SK-N-SH (cell line): Measurements from ENCODE around the gene CINP. TPM values are rescaled to one million over a fixed set of nuclear protein-coding genes. Genes with fewer than 3 reads are reported as not detected.

Experiments
- CTCF ChIA-PET: fragments of 300-600, 350-600 bp; formaldehyde crosslinking; extraction: SDS; loops from one replicate; lab custom pipeline; 2021; lab: Yijun Ruan, JAX
- POLR2A ChIA-PET: fragments of 350-600 bp; sonication (Branson Sonifier 250); formaldehyde crosslinking; extraction: SDS; loops from one replicate; lab custom pipeline; 2020; ENCODE audit warnings: antibody characterized with exemption, inconsistent platforms; lab: Yijun Ruan, JAX
- DNase-seq: peaks from one replicate; pipeline ENCODE4 v3.0.0; 2012
- H2AFZ ChIP-seq: fragments of 200-600 bp; sonication (generic); 2 replicates; pipeline ENCODE4 v1.8.1; 2016; ENCODE audit warnings: antibody characterized with exemption, mild to moderate bottlenecking, low read depth
- H3F3A ChIP-seq: fragments of 200-600 bp; sonication (generic); replicated peaks from 2 replicates; pipeline ENCODE3; 2016; ENCODE audit warnings: antibody characterized with exemption, mild to moderate bottlenecking; ENCODE audit not compliant: insufficient read depth
- H3K27ac ChIP-seq, 2 experiments: fragments of 200-500 bp in 1 of 2; fragments of 200-600 bp in 1 of 2; sonication (Bioruptor generic) in 1 of 2; sonication (generic), shearing (Covaris generic) in 1 of 2; 2 replicates each; pipeline versions ENCODE4 v1.5.1 to v1.6.1; 2014 to 2016; ENCODE audit warnings: low read depth in 2 of 2, inconsistent platforms in 1 of 2, low read length in 1 of 2, mild to moderate bottlenecking in 1 of 2, mixed read lengths in 1 of 2
- H3K27me3 ChIP-seq: fragments of 200-600 bp; sonication (generic), shearing (Covaris generic); 2 replicates; pipeline ENCODE4 v1.6.1; 2016; ENCODE audit warnings: mixed run types; ENCODE audit not compliant: insufficient read depth
- H3K36me3 ChIP-seq, 2 experiments: fragments of 200-500 bp in 1 of 2; fragments of 200-600 bp in 1 of 2; sonication (Bioruptor generic) in 1 of 2; sonication (generic) in 1 of 2; replicated peaks in 1 of 2; 2 replicates each; pipeline versions ENCODE3 to v1.5.1; 2014 to 2016; ENCODE audit warnings: low read length in 1 of 2, mild to moderate bottlenecking in 1 of 2; ENCODE audit not compliant: insufficient read depth in 2 of 2, control insufficient read depth in 1 of 2
- H3K4me1 ChIP-seq, 2 experiments: fragments of 200-500 bp in 1 of 2; fragments of 200-600 bp in 1 of 2; sonication (Bioruptor generic) in 1 of 2; sonication (generic), shearing (Covaris generic) in 1 of 2; 2 replicates each; pipeline versions ENCODE4 v1.5.1 to v1.6.1; 2014 to 2016; ENCODE audit warnings: low read depth in 1 of 2, low read length in 1 of 2, mixed run types in 1 of 2; ENCODE audit not compliant: insufficient read depth in 2 of 2, control insufficient read depth in 1 of 2
- H3K4me2 ChIP-seq: fragments of 200-600 bp; sonication (generic), shearing (Covaris generic); 2 replicates; pipeline ENCODE4 v1.6.1; 2017; ENCODE audit warnings: mixed run types
- H3K4me3 ChIP-seq, 2 experiments: fragments of 200-500 bp in 1 of 2; fragments of 200-600 bp in 1 of 2; sonication (Bioruptor generic) in 1 of 2; sonication (generic), shearing (Covaris generic) in 1 of 2; 2 replicates each; pipeline versions ENCODE4 v1.5.1 to v1.8.1; 2014 to 2016; ENCODE audit warnings: low read depth in 2 of 2, inconsistent platforms in 1 of 2, low read length in 1 of 2, mild to moderate bottlenecking in 1 of 2, mixed read lengths in 1 of 2, moderate library complexity in 1 of 2
- H3K79me2 ChIP-seq: fragments of 200-600 bp; sonication (generic); 2 replicates; pipeline ENCODE4 v1.8.1; 2017; ENCODE audit warnings: mild to moderate bottlenecking; ENCODE audit not compliant: insufficient read depth
- H3K9ac ChIP-seq: fragments of 200-600 bp; sonication (generic); 2 replicates; pipeline ENCODE4 v1.6.1; 2017; ENCODE audit warnings: mixed run types
- H3K9me2 ChIP-seq: fragments of 200-600 bp; sonication (generic); 2 replicates; pipeline ENCODE4 v1.6.1; 2017; ENCODE audit warnings: mixed run types
- H3K9me3 ChIP-seq: fragments of 200-600 bp; sonication (generic); 2 replicates; pipeline ENCODE4 v1.6.1; 2017; ENCODE audit warnings: mixed run types, mild to moderate bottlenecking, moderate library complexity
- H4K20me1 ChIP-seq: fragments of 200-600 bp; sonication (generic); 2 replicates; pipeline ENCODE4 v1.6.1; 2017; ENCODE audit warnings: mild to moderate bottlenecking, mixed run types; ENCODE audit not compliant: insufficient read depth
- CHD2 ChIP-seq: fragments of 150-350 bp; IDR thresholded peaks from 2 replicates; pipeline ENCODE4 v1.6.1; 2018; ENCODE audit warnings: low read length; ENCODE audit not compliant: partially characterized antibody
- CTCF ChIP-seq: fragments of 200-600 bp; sonication (generic); IDR thresholded peaks from 2 replicates; pipeline ENCODE4 v1.6.1; 2017; ENCODE audit warnings: antibody characterized with exemption, mild to moderate bottlenecking, moderate library complexity
- EZH2phosphoT487 ChIP-seq: fragments of 200-600 bp; sonication (generic); IDR thresholded peaks from 2 replicates; pipeline ENCODE4 v1.6.1; 2017; ENCODE audit warnings: low read depth, mixed run types, mild to moderate bottlenecking, antibody characterized with exemption, moderate library complexity, borderline replicate concordance
- FOSL2 ChIP-seq: IDR thresholded peaks from 2 replicates; pipeline ENCODE4 v1.4.0; 2012; ENCODE audit warnings: low read depth, mild to moderate bottlenecking, moderate library complexity, borderline replicate concordance
- FOXJ3 ChIP-seq: sonication (generic); formaldehyde crosslinking; IDR thresholded peaks from 2 replicates; pipeline ENCODE4 v1.5.1; 2020; ENCODE audit warnings: mild to moderate bottlenecking, missing genetic modification reagents
- IRF3 ChIP-seq: fragments of 150-350 bp; IDR thresholded peaks from 2 replicates; pipeline ENCODE4 v1.6.1; 2016; ENCODE audit warnings: mild to moderate bottlenecking, low read depth, low read length
- MXI1 ChIP-seq: IDR thresholded peaks from 2 replicates; pipeline ENCODE4 v1.6.1; 2012; ENCODE audit warnings: mild to moderate bottlenecking, low read depth, low read length, improper control_type of control experiment
- NFIC ChIP-seq: IDR thresholded peaks from 2 replicates; pipeline ENCODE4 v1.4.0; 2012; ENCODE audit warnings: borderline replicate concordance
- POLR2AphosphoS5 ChIP-seq: IDR thresholded peaks from 2 replicates; pipeline ENCODE4 v1.6.1; 2012; ENCODE audit warnings: low read depth, low read length
- RAD21 ChIP-seq: IDR thresholded peaks from 2 replicates; pipeline ENCODE4 v1.6.1; 2012; ENCODE audit warnings: mild to moderate bottlenecking, low read length
- REST ChIP-seq: IDR thresholded peaks from 2 replicates; pipeline ENCODE4 v1.6.1; 2012; ENCODE audit warnings: mild to moderate bottlenecking, low read depth, low read length, moderate library complexity
- RFX5 ChIP-seq: IDR thresholded peaks from 2 replicates; pipeline ENCODE4 v1.6.1; 2012; ENCODE audit warnings: mild to moderate bottlenecking, improper control_type of control experiment, low read length
- RXRA ChIP-seq: IDR thresholded peaks from 2 replicates; pipeline ENCODE4 v1.4.0; 2012; ENCODE audit warnings: low read depth, mild to moderate bottlenecking, borderline replicate concordance
- SIN3A ChIP-seq: IDR thresholded peaks from 2 replicates; pipeline ENCODE4 v1.6.1; 2012; ENCODE audit warnings: low read depth, mild to moderate bottlenecking, low read length, moderate library complexity, borderline replicate concordance
- TEAD4 ChIP-seq: IDR thresholded peaks from 2 replicates; pipeline ENCODE4 v1.4.0; 2012; ENCODE audit warnings: mild to moderate bottlenecking, borderline replicate concordance; ENCODE audit not compliant: insufficient read depth
- USF1 ChIP-seq: IDR thresholded peaks from 2 replicates; pipeline ENCODE4 v1.4.0; 2012; ENCODE audit warnings: low read depth, borderline replicate concordance
- YY1 ChIP-seq: IDR thresholded peaks from 2 replicates; pipeline ENCODE4 v1.4.0; 2012; ENCODE audit warnings: low read depth, mild to moderate bottlenecking
- WGBS: methylation state at CpG from one replicate; pipeline ENCODE4 v1.1.6; 2017; ENCODE audit warnings: low lambda C conversion rate; 5-methylcytosine and 5-hydroxymethylcytosine counted together
- polyA plus RNA-seq, 3 experiments: library from polyadenylated mRNA; depleted of rRNA; stranded (reverse); fragments of >200 nt; gene quantifications; 2 replicates each; pipeline ENCODE4 v1.2.3, GENCODE V29; 2012

Gene CINP
- polyA plus RNA-seq, 1 of the 3 experiments (the other 2 are of a cell fraction): 50.4 TPM

- no peak overlapping the region for H3K4me3 ChIP-seq
Measured at GRCh38 chr14:102360388-102360787, 2.3 kb downstream of the CINP start.

More at GRCh38 chr14:102360388-102360787, 2.3 kb downstream of the CINP start:
- Histone ChIP-seq H3K36me3 (peaks cover 22 to 32% of the 10 kb centered on the region in 2 experiments), H3K79me2 (peaks cover 42% of the 10 kb centered on the region), H3K4me1 (peaks cover 14 to 15% of the 10 kb centered on the region in 2 experiments), H3F3A (peaks cover 4% of the 10 kb centered on the region), H3K9ac (no peak overlapping the region), H3K9me3 (no peaks in the 10 kb centered on the region), H2AFZ (no peak overlapping the region)
- DNase-seq: no peak
- TF ChIP-seq RFX5: no peak
- TF ChIP-seq RXRA: no peak
- TF ChIP-seq YY1: no peak
- TF ChIP-seq CHD2: no peak
- no peak for TF ChIP-seq TEAD4
- no peak for TF ChIP-seq NFIC
- no peak for TF ChIP-seq SIN3A
- TF ChIP-seq EZH2phosphoT487: no peak
- no peak for TF ChIP-seq RAD21
- TF ChIP-seq FOSL2: no peak
- TF ChIP-seq FOXJ3: no peak
- TF ChIP-seq IRF3: no peak
- no peak for TF ChIP-seq POLR2AphosphoS5
- no peak for TF ChIP-seq CTCF
- TF ChIP-seq REST: no peak
- no peak for TF ChIP-seq USF1
- no peak for TF ChIP-seq MXI1
- TF ChIP-seq, all 33 proteins: peak for 0
- POLR2A ChIA-PET: no interaction called here
- H3K27ac ChIP-seq: no peak overlapping the region
- no peak overlapping the region for H3K4me2 ChIP-seq
- H3K9me2 ChIP-seq: no peaks in the 10 kb centered on the region
- no peaks in the 10 kb centered on the region for H4K20me1 ChIP-seq
- WGBS: 97% methylated on average over 3 of the region's 3 CpGs
- CTCF ChIA-PET: no interaction called here
- H3K27me3 ChIP-seq: no peaks in the 10 kb centered on the region
